ENCODE results near the gene NEK4. TPM values are rescaled to one million over a fixed set of nuclear protein-coding genes. Genes with fewer than 3 reads are reported as not detected.

The NEK4 gene
- total and polyA plus RNA-seq, 10 of the 15 experiments (the other 5 are each of a cell fraction or from before 2014, with no cell fraction given) = 7.0 to 29.1 (median 16.4) TPM

- 74% methylated on average over 8 of the region's 8 CpGs for WGBS (ENCODE audit: insufficient coverage, insufficient replicate concordance, low lambda C conversion rate, missing lambda C conversion rate)
- Histone ChIP-seq H2AFZ (ENCODE audit: control insufficient read depth, low read depth, low read length) (no peak overlapping the region), H4K20me1 (ENCODE audit: control insufficient read depth, insufficient read depth) (no peaks in the 10 kb centered on the region), H3K9ac (ENCODE audit: control insufficient read depth, insufficient read depth, low read length) (no peak overlapping the region), H3K79me2 (ENCODE audit: control insufficient read depth, insufficient read depth, low read length) (no peaks in the 10 kb centered on the region), H3K4me1 (ENCODE audit: control insufficient read depth, insufficient read depth, low read length) (no peaks in the 10 kb centered on the region), H3K36me3 (ENCODE audit: control insufficient read depth in 2 of 2, insufficient read depth in 2 of 2, low read length in 1 of 2) (no peaks in the 10 kb centered on the region), H3K27me3 (replicated peaks in 1 of 2; ENCODE audit: control insufficient read depth in 2 of 2, insufficient read depth in 2 of 2, low read length in 1 of 2) (no peaks in the 10 kb centered on the region), H3K27ac (ENCODE audit: control insufficient read depth, insufficient read depth) (no peak overlapping the region), H3K4me3 (no peak overlapping the region), H3K4me2 (ENCODE audit: control insufficient read depth, insufficient read depth) (no peak overlapping the region), H3K9me3 (replicated peaks; ENCODE audit: control insufficient read depth, insufficient read depth, low read length) (no peaks in the 10 kb centered on the region)
- ChIA-PET SMC1A (ENCODE audit: uncharacterized antibody, unreplicated experiment) (no interaction called here), RAD21 (ENCODE audit: unreplicated experiment) (no interaction called here), CTCF (no interaction called here), POLR2A (no interaction called here)
- intact Hi-C loops (cut with micrococcal nuclease; ENCODE audit: unreplicated experiment) (no loop called here), in situ Hi-C loops (cut with MboI) (no loop called here)
- DNase-seq (ENCODE audit: low read depth, low spot score) = no peak
- no TSS peak for BruUV-seq (replicated peaks)
- no peak for ATAC-seq
- TF ChIP-seq ATF3 (IDR thresholded peaks at IDR 0.05; ENCODE audit: borderline replicate concordance, extremely low read depth, low read depth, low read length) (no peak), KAT2A (conservative IDR thresholded peaks at IDR 0.05; ENCODE audit: control insufficient read depth, low read depth, low read length) (no peak), JUND (IDR thresholded peaks at IDR 0.05; ENCODE audit: low read depth, low read length) (no peak), CREM (IDR thresholded peaks at IDR 0.05; ENCODE audit: low read depth) (no peak), EGR1 (IDR thresholded peaks at IDR 0.05; ENCODE audit: borderline replicate concordance in 1 of 2, low read depth in 2 of 2, low read length in 2 of 2) (no peak), JUNB (IDR thresholded peaks at IDR 0.05) (no peak), NFYA (IDR thresholded peaks at IDR 0.05; ENCODE audit: borderline replicate concordance, low read depth, low read length) (no peak), ZNF274 (IDR thresholded peaks at IDR 0.05; ENCODE audit: insufficient read depth, insufficient read length) (no peak), PML (IDR thresholded peaks at IDR 0.05; ENCODE audit: low read length) (no peak)
- no peak for FAIRE-seq
Observed at GRCh38 chr3:52813810-52814209, 43.1 kb upstream of the NEK4 start.

All from GM12878 (cell line).